T-helper 1 cell treated with Interleukin-12 subunit alpha and Interleukin-12 subunit beta and Interleukin-4 antibody, amounts not matched to agents 30 ng/mL and 1 ng/mL, for 36 hours (primary cell): Measurements from ENCODE around the gene C14orf180. TPM values are rescaled to one million over a fixed set of nuclear protein-coding genes. Genes with fewer than 3 reads are reported as not detected.

Source experiments
- intact Hi-C: fragments of 100-400 bp; cut with micrococcal nuclease; formaldehyde crosslinking; loops from one replicate; pipeline ENCODE4 v1.15.1; 2024
- total RNA-seq: library from RNA; stranded (reverse); gene quantifications from 2 replicates; pipeline ENCODE4 v1.2.3, GENCODE V29; 2022

Gene C14orf180
- total RNA-seq: not detected in 2 replicates

DNA sequence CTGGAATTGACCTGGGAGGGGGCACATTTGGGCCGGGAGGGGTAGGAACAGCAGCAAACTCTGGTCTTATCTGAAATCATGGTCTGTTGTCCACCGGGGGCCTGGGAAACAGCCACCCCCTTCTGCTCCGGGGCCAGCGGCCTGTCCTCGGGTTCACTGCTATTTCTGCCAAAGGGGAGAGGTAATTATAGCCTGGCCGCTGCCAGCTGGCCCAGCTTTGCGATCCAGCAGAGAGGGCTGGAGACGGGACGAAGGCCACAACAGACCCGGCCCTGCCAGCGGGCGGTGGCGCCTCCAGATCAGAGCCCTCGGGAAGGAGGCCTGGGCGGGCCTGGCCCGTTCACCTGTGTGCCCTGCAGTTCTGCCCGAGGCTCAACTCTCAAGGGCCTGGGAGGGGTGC, at the start of gene C14orf180:
Gene C14orf180 (plus strand): TSS at position 258 of the 400 bp plus-strand sequence. CDS start 6,667 bp downstream, outside the sequence.
- intact Hi-C loops: no loop called here

DNA sequence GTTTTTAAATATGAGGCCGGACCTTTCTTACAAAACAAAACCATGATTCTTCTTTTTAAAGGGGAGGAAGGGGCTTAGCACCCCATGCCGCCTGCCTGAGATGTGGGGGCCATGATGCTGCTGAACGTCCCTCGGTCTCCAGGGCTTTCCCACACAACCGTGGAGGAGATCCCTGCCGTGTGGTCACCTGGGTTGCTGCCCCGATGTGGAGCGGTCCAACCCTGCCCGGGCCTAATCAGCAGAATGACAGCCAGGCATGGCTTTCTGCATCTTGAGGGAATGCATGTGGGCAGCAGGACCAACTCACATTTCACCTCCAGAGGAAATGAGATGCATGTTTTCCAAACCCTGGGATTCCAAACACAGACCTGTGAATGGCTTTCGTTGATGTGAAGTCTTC, 48.9 kb upstream of the C14orf180 start:
- intact Hi-C loops: no loop called here

DNA sequence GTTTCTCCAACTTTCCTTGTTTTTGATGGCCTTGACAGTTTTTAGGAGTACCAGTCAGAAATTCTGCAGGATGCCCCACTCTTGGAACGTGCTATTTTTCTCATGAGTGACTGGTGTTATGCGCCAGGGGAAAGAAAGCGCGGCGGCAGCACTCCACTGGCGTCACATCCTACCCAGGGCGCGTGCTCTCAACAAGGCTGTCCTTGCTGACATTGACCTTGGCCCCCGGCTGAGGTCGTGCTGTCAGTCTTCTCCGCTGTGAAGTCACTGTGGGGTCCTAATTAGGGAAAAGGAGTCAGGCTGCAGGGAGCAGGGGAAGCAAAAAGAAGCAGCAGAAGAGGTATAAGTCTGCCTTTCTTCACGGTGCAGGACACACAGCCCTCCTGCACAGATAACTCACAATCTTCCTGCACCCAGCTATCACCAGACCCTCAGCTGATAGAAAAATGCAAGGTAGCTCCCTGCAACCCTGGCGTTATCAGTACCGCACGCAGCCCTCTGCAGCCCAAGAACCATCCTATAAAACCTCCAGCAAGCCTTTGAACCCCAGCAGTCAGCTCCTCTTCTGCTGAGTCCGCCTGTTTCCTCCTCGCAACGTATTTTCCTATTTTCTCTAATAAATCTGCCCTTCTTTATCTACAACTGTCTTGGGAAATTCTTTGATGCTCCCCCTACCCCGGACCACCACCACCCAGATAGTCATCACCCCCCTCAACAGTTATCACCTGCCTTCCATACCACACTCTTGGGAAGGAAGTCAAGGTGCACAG, 48.0 kb upstream of the C14orf180 start:
- intact Hi-C loops: no loop called here

DNA sequence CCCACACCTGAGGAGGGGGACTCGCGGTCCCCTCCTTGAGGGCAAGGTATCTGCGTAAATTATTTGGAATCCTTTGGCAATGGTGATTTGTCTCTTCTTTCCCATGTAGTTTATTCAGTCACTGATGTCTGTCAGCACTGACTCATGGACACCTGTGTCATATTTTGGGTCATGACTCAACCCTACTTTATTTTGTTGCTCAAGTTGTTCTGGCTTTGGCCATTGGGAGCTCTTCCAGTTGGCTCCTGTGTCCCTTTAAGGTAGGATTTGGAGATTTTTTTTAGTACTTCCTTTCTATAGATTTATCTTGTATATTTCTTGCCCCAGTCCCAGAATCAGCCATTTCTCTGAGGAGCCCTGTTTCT, 47.4 kb upstream of the C14orf180 start:
- intact Hi-C loops: no loop called here

DNA sequence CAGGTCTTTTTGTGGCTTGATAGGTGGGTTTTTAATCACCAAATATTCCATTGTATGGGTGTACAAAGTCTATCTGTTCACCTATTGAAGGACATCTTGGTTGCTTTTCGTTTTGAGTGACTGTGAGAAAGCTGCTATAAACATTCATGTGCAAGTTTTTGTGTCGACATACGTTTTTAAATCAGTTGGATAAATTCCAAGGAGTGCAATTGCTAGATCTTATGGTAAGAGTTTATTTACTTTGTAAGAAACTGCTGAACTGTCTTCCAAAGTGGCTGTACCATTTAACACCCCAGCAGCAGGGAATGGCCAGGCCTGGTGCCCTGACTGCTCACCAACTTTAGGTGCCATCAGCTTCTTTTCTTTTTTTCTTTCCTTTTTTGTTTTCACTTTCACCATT, 45.5 kb upstream of the C14orf180 start:
- intact Hi-C loops: no loop called here

DNA sequence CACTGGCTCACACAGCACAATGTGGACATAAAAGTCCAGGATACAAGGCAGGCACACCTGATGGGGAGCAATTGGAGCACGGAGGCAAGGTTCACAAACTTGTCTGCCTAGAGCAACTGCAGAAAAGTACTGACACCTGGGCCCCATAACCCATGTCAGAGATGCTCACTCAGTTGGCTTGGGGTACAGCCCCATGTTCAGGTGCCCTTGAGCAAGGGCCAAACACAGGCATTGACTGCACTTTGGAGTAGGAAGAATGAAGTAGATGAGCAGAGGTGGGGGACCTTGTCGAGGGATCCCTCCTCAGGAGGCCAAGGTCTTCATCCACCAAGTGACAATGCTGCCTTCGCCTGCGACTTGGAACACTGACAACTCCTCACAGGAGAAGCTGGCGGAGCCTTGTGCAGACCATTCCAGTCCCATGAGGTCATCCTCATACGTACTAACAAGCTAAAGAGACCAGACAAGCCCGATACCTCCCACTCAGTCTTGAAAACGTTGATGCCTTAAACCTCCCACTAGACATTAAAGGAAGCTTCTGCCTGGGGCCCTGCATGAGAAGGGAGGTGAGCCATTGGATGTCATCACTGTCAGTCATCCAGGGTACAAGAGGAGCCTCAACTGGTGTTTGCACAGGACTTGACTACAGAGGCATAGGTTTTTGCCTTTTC, 42.5 kb upstream of the C14orf180 start:
- intact Hi-C loops: no loop called here

DNA sequence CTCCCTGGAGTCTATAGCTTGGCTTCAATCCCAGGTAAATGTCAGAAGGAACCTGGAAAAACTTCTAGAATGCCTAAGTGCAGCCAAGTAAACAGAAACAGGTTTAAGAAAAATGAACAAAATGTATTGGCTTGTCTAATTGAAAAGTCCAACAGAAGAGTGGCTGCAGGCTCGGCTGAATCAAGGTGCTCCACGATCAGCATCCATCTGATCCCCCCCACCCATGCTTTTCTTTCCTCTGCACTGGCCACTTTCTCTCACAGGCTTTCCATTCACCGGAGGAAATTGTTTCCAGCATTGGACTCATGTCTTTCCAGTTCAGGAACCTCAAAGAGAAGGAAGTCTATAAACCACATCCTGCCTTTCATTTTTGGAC, 42.0 kb upstream of the C14orf180 start:
- intact Hi-C loops: no loop called here

DNA sequence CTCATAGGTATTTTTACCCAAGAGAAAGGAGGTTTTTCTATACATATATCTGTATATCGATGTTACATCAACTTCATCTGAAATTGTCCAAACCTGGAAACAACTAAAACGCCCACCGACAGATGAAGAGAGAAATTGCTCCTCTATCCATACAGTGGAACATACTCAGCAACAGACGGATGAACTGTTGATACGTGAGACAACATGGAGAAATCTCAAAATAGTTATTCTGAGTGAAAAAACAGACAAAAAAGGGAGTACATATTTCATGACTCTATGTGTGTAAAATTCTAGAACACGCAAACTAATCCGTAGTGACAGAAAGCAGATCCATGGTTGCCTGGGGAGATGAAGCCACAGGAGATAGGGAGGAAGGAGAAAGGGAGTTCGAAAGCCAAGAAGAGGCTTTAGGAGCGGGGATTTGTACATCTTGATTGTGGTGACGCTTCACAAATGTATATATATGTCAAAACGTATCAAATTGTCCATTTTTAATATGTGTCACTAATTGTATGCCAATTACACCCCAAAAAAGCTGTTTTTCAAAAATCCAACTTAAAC, 37.6 kb upstream of the C14orf180 start:
- intact Hi-C loops: no loop called here

DNA sequence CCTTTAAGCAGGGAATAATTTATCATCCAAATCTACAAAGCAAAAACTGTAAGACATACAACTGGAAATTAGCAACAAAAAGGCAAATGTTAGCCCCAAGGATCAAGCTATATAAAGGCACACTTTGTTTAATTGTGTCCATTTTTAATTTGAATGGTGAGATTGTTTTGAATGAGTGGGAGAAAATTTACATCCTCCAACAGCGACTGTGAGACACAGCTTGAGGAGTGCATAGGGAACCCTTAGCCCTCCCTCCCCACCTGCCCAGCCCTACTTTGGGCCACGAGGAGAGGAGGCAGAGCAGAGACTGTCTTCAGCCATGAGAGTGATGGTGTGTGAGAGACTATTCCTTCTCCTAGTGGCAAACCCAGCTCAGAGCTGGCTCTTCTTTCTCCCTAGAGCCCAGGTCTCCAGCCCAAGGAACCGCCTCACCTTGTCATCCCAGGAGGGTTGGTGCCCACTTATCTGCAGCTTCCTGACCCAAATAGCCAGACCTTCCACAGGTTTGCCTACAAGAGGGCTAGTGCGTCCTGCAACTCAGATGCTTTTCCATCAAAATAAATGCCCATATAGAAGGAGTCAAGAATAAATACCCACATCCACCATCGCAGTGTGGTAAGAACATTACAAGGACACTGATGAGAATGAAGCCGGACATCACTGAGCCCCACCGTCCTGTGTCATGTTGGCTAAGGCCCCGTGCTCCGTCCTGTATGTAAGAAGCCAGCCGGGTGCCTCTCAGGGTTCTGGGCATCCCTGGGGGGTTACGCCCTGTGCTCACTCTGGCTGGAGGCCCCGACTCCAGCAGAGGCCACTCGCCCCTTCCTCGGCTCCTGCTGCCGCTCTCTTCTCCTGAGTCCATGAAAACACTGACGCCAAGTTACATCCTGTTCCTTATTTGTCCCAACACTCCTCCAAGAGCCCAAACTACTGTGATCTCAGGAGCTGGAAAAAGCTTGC, 36.4 kb upstream of the C14orf180 start:
- intact Hi-C loops: no loop called here

DNA sequence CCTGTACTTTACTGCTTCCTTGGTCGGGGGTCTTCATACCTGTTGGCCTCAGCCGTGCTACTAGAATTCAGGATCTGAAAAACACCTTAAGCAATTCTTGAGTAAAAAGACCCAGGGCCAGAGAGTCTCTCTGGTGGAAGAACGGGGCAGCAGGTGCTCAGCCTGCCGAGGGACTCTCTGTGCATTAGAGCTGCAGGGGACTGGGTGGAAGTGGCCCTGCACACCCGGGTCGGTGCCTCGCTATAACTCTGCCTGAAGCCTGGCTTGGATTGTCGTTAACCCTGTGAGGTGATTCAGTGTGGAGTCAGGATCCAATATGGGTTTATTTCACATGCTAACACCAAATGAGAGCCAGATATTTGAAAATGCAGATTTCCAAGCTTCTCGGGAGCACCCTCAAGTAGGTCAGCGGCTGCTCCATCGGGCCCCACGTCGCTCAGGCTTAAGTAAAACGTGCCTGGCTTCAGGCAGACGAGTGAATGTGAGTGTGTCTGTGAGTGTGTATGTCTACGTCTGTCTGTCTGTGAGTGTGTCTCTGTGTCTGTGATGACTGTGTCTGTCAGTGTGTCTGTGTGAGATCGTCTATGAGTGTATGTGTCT, 35.1 kb upstream of the C14orf180 start:
- intact Hi-C loops: no loop called here

DNA sequence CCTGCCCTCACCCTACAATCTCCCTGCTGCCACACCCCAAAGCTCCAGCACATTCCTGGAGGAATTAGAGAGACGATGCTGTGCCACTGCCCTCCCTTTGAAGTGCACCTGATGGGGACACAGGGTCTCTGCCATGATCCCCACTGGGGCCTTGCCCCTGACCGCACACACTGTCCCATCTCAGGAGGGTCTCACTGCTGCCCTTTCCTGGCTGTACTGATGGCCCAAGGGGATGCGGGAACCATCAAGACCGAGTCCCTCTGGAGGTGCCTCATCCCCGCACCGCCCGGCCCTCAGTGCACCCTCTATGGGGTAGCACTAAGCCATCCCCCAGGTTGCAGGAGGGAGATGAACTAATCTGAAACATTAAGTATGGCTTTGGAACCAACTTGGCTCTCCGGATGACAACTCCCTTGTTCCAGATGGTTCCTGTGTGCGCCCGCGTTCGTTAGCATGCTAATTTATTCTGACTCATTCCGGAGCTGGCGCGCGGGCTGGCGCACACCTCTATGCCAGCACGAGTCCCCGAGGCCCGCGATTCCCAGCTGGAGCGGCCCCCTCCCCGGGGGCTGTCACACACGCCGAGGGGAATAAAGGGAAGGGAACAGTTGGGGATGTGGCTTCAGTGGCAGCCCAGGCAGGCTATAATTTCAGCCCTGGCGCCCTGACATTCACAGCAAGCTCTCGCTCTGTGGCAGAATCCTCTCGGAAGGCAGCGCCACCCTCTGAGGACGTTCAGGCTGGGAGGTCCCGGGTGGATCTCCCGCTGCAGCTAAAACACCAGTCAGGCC, 34.2 kb upstream of the C14orf180 start:
- intact Hi-C loops: no loop called here

DNA sequence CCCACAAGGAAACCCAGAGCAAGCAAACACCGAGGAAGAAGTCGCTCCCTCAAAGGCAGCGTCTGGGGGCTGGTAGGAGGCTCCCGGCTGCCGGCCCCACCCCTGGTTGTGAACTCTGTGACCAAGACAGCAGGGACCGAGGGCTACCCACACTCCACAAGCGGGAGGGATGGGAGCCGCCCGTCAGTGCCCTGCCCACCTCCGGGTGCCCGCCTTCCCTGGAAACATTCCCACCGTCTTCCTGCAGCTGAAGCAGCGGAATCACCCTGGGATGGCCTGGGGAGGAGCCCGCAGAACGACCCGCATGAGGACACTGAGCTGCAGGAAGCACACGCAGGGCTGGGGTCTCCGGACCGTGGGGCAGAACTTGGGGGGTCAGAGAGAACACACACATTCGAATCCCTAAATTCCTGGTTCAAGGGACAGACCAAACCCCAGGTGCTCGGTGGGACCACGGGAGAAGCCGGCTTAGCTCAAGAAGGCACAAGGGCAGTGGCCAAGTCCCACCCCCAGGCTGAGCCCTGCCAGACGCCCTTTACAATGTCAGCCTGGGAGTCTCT, 33.5 kb upstream of the C14orf180 start:
- intact Hi-C loops: no loop called here

DNA sequence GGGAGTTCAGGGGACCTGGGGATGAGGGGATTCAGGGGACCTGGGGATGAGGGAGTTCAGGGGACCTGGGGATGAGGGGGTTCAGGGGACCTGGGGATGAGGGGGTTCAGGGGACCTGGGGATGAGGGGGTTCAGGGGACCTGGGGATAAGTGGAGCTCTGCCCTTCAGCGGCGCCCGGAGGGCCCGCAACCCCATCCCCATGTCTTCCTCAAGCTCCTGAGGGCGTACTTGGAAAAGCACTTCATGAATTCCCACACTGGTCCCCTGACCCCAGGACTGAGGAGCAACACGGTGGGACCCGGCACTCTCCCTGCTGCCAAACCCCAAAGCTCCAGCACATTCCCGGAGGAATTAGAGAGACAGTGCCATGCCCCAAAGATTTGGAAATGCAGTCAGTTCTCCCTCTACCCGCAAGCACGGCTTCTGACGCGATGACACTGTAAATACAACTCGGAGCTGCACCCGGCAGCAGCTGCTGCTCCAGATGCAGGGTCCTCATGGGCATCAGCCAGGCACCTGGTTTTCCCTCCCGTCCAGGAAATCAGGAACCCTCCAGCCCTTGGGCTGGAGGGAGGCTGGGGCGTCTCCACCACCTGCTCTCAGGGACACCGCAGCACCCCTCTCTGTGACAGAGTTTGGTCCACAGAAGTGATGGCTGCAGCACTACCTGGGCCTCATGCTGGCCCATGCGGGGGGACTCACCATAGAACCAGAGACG, 32.8 kb upstream of the C14orf180 start:
- intact Hi-C loops: no loop called here

DNA sequence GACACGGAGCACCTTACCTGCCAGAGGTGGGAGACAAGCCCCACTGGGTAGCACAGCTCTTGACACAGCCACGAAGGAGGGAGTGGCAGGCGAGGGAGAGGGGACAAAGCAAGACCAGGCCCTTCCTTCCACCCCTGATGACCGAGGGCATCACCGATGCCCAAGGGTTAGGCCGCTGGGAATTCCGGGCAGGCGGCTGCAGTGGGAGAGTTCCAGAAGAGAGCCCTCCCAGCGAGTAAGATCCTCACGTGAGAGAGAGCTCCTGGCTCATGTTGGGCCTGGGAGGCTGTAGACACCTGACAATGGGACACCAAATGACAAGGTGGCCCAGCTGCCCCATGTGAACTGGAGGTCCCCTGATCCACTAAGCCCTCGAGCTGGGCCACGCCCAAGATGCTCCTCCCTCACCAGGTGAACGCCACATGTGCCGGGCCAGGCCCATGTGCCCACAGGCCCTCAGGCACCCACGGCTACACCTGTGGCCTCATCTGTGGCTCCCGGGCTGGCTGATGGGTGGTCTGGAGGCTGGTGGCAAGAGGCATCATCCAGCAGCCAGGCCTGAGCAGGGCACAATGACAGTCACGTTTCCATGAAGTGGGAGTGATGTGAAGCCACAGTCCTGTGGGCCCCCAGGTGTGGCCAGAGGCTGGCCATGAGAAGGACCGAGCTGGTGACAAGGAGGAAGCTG, 32.1 kb upstream of the C14orf180 start:
- intact Hi-C loops: no loop called here

DNA sequence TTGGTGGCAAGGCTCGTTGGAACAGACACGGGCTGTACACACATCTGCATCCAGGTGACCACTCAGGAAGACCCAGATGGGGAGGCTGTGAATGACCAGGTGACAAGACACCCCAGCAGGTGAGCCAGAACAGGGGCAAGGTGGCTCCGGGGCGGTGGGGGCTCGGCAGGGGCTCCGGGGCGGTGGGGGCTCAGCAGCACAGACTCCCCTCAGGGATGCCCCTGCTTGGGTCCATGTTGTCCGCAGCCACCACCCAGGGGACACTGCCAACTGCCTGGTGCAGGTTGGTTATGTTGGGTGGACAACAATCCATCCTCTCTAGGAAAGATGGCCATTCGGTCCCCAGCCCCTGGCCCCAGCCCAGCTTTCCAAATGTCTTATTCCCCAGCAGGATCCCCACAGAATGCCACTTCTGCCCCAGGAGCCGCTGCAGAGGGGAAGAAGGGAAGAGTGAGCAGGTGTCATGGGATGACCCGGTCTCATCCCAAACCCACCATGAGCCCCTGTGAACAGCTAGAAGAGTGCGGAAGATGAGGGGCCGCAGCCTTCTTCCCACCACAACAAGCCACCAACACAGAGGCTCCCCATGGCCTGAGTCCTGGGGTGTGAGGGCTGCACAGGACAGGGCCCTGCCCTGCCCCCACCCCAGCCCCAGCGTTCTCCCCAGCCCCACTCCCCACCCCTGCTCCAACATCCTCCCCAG, 31.4 kb upstream of the C14orf180 start:
- intact Hi-C loops: no loop called here

DNA sequence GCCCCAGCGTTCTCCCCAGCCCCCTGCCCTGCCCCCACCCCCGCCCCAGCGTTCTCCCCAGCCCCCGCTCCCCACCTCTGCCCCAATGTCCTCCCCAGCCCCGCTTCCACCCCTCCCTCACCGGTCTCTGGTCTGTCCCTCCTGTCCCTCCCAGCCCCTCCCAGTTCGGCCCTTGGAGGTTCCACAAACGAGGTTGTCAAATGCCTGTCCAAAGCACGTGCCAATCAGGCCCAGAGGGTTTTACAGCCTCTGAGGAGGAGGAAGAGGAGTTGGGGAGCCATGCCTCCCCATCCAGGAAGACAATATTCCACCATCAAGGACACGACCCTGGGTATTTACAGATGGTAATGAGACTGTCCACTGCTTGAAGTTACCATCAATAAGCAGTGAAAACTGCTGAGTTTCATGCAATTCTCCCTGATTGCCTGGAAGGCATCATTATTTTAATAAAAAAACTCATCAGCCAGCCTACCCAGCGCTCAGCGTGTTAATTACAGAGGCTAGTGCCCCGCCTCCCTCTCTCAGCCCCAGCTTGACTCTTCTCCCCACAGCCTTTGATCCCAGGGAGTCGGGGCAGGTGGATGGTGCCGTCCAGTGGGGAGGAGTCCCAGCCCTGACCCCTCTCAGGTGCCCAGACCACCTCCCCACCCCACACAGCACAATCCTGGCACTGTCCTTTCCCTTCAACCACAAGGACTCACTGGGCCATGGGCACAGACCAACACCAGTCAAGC, 30.6 kb upstream of the C14orf180 start:
- intact Hi-C loops: no loop called here

DNA sequence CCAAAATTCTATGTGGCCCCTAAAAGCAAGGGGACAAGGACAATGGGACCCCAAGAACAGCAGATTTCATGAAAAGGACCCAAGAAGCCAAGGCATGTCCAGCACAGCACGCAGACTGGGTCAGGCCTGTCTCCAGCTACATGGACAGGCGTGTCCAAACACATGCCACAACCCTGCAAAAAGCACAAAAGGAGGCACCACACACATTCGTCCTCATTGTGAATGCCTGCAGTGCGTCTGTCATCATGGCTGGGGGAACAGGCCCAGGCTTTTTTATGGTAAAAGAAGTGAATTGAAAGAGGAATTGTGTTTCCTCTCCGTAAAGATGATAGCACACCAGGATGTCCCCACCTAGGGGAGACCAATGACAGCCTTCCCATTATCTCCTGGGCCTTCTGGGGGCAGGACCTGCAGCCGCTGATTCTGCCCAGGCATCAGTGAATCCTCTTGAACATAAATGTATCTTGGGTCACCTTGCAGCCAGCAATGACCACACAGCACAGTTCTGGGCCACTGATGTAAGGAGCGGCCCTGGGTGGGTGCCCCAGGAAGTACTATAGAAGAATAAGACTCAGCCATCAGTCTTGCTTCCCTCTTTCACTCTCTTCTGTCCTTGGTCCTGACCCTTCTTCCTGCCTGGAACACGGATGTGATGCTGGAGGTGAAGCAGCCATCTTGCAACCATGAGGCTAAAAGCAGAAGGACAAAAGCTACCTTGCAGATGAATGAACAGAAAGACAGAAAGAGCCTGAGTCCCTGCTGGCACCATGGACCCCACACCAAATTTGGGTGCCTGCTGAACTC, 29.8 kb upstream of the C14orf180 start:
- intact Hi-C loops: no loop called here
